NCI-H460 (cell line): ENCODE data around the gene GNRH2. TPM values are rescaled to one million over a fixed set of nuclear protein-coding genes. Genes with fewer than 3 reads are reported as not detected.
"Not testable (repeated sequence)": the region's sequence is repeated elsewhere in the genome, so short reads cannot be mapped to it uniquely, and the experiment has no call there.

ENCODE experiments used
- DNase-seq: peaks from one replicate; pipeline ENCODE4 v3.0.0-alpha.2; 2016; ENCODE audit warnings: low read depth; ENCODE audit errors: extremely low read depth
- polyA plus RNA-seq: library from polyadenylated mRNA; depleted of rRNA; stranded (reverse); fragments of >200 nt; gene quantifications from 2 replicates; pipeline ENCODE4 v1.2.3, GENCODE V29; 2014; cell fraction: nucleus; rRNA removed
- total RNA-seq: library from RNA; depleted of rRNA; stranded (reverse); fragments of >200 nt; shearing (Covaris generic); gene quantifications from 2 replicates; pipeline ENCODE4 v1.2.3, GENCODE V29; 2014; rRNA removed

GNRH2 gene
- total RNA-seq: not detected in 2 replicates
- polyA plus RNA-seq: not detected in 2 replicates

- DNase-seq: no peak
These were observed at the start of gene GNRH2 for GRCh38 chr20:3043322-3043721. GNRH2 (plus strand) TSS chr20:3043622; CDS start chr20:3044415, 793 bp downstream.

GRCh38 chr20:2995796-2996195, 47.6 kb upstream of the GNRH2 start:
- DNase-seq: no peak

GRCh38 chr20:2998728-2999127, 44.7 kb upstream of the GNRH2 start:
- DNase-seq: no peak

GRCh38 chr20:3000852-3001523, 42.4 kb upstream of the GNRH2 start:
- DNase-seq: peak; percentile 24

GRCh38 chr20:3003416-3003815, 40.0 kb upstream of the GNRH2 start:
- no peak for DNase-seq

GRCh38 chr20:3010985-3011723, 32.3 kb upstream of the GNRH2 start:
- no peak for DNase-seq

GRCh38 chr20:3011752-3012151, 31.7 kb upstream of the GNRH2 start:
- DNase-seq: no peak

GRCh38 chr20:3013771-3014170, 29.7 kb upstream of the GNRH2 start:
- DNase-seq: no peak

- no peak for DNase-seq
These were observed 29.2 kb upstream of the GNRH2 start for GRCh38 chr20:3014179-3014578.

- DNase-seq: no peak
These were observed 28.8 kb upstream of the GNRH2 start for GRCh38 chr20:3014662-3015061.

GRCh38 chr20:3015302-3015701, 28.1 kb upstream of the GNRH2 start:
- DNase-seq: not testable (repeated sequence)

GRCh38 chr20:3021327-3021726, 22.1 kb upstream of the GNRH2 start:
- DNase-seq: no peak

- no peak for DNase-seq
These were observed 21.6 kb upstream of the GNRH2 start for GRCh38 chr20:3021777-3022176.

- DNase-seq: not testable (repeated sequence)
These were observed 20.6 kb upstream of the GNRH2 start for GRCh38 chr20:3022559-3023490.

- no peak for DNase-seq
These were observed 15.4 kb upstream of the GNRH2 start for GRCh38 chr20:3027987-3028386.

- no peak for DNase-seq
These were observed 11.8 kb upstream of the GNRH2 start for GRCh38 chr20:3031524-3032147.

- no peak for DNase-seq
These were observed 10.8 kb upstream of the GNRH2 start for GRCh38 chr20:3032624-3033023.

- DNase-seq: no peak
These were observed 5.8 kb upstream of the GNRH2 start for GRCh38 chr20:3037654-3038053.

- DNase-seq: no peak
These were observed 5.0 kb upstream of the GNRH2 start for GRCh38 chr20:3038454-3038853.

- DNase-seq: no peak
These were observed 4.0 kb upstream of the GNRH2 start for GRCh38 chr20:3039426-3039825.

GRCh38 chr20:3040086-3040485, 3.3 kb upstream of the GNRH2 start:
- DNase-seq: no peak
